Central memory CD4-positive, alpha-beta T cell (primary cell): ENCODE results near the gene MGAT4D.
A peak's percentile ranks its signal among the peaks of the same experiment; 100 is the strongest.
"Not testable (repeated sequence)": the region's sequence is repeated elsewhere in the genome, so short reads cannot be mapped to it uniquely, and the experiment has no call there.

Source experiments
- DNase-seq: peaks from one replicate; pipeline ENCODE4 v3.0.0; 2022
- total RNA-seq, 3 experiments: gene quantifications; one replicate each; lab custom pipeline; 2026; lab: John Stamatoyannopoulos, UW

Gene MGAT4D
- total RNA-seq: 0 reads per million in 3 experiments

- DNase-seq: no peak
Observed at GRCh38 chr4:140497747-140498636, at the start of gene MGAT4D. Gene MGAT4D (minus strand): TSS chr4:140498293. CDS start chr4:140498222, 71 bp downstream.

GRCh38 chr4:140533951-140534480 is 35.9 kb upstream of the MGAT4D start:
- DNase-seq: no peak

GRCh38 chr4:140529434-140529833 is 31.3 kb upstream of the MGAT4D start:
- no peak for DNase-seq

GRCh38 chr4:140523857-140524742 is 26.0 kb upstream of the MGAT4D start, which contains the start of gene ELMOD2:
Gene ELMOD2 (plus strand): TSS chr4:140524168. CDS start chr4:140525429, 1,261 bp downstream.
- peak; percentile 97 for DNase-seq

GRCh38 chr4:140523370-140523856 is 25.3 kb upstream of the MGAT4D start:
- DNase-seq: no peak

- DNase-seq: no peak
Observed at GRCh38 chr4:140515423-140515822, 17.3 kb upstream of the MGAT4D start.

GRCh38 chr4:140513765-140514164 is 15.7 kb upstream of the MGAT4D start:
- not testable (repeated sequence) for DNase-seq

GRCh38 chr4:140504261-140504660 is 6.2 kb upstream of the MGAT4D start:
- DNase-seq: no peak

- DNase-seq: no peak
Observed at GRCh38 chr4:140499391-140499790, 1.3 kb upstream of the MGAT4D start.

GRCh38 chr4:140497405-140497746 is 717 bp downstream of the MGAT4D start:
- DNase-seq: no peak

GRCh38 chr4:140485939-140486338 is 12.2 kb downstream of the MGAT4D start:
- DNase-seq: no peak

- no peak for DNase-seq
Observed at GRCh38 chr4:140483445-140483844, 14.6 kb downstream of the MGAT4D start.

GRCh38 chr4:140472156-140472555 is 25.9 kb downstream of the MGAT4D start:
- no peak for DNase-seq

GRCh38 chr4:140469791-140470733 is 28.0 kb downstream of the MGAT4D start:
- DNase-seq: no peak

- DNase-seq: no peak
Observed at GRCh38 chr4:140466146-140466545, 31.9 kb downstream of the MGAT4D start.

GRCh38 chr4:140463614-140464013 is 34.5 kb downstream of the MGAT4D start:
- no peak for DNase-seq

GRCh38 chr4:140463182-140463581 is 34.9 kb downstream of the MGAT4D start:
- DNase-seq: no peak

- DNase-seq: no peak
Observed at GRCh38 chr4:140450352-140450751, 47.7 kb downstream of the MGAT4D start.

GRCh38 chr4:140448830-140449229 is 49.3 kb downstream of the MGAT4D start:
- DNase-seq: no peak

GRCh38 chr4:140448162-140448561 is 49.9 kb downstream of the MGAT4D start:
- no peak for DNase-seq

- not testable (repeated sequence) for DNase-seq
Observed at GRCh38 chr4:140444347-140444746, 53.7 kb downstream of the MGAT4D start.

GRCh38 chr4:140439644-140440142 is 58.4 kb downstream of the MGAT4D start:
- DNase-seq: no peak
